Esophagus muscularis mucosa (tissue), 4 donors: ENCODE measurements around the gene OR11G2. TPM values are rescaled to one million over a fixed set of nuclear protein-coding genes. Genes with fewer than 3 reads are reported as not detected.
"Not testable (repeated sequence)": the region's sequence is repeated elsewhere in the genome, so short reads cannot be mapped to it uniquely, and the experiment has no call there.

Source experiments
- DNase-seq: peaks from one replicate; pipeline ENCODE4 v3.0.0-alpha.2; 2017; ENCODE audit errors: extremely low spot score
- H3K27ac ChIP-seq, 4 donors: fragments of 200-600 bp; sonication (generic); replicated peaks in 1 of 4; 1 replicate in 3 of 4; 2 replicates in 1 of 4; pipeline ENCODE4 v1.5.1; 2016 to 2019; ENCODE audit warnings: mild to moderate bottlenecking in 1 of 4
- H3K27me3 ChIP-seq, 4 donors: fragments of 200-600 bp; sonication (generic); one replicate each; pipeline versions ENCODE4 v1.5.1 to v1.6.0; 2016 to 2019
- H3K36me3 ChIP-seq, 4 donors: fragments of 200-600 bp; sonication (generic); one replicate each; pipeline ENCODE4 v1.5.1; 2016 to 2019
- H3K4me1 ChIP-seq, 4 donors: fragments of 200-600 bp; sonication (generic); one replicate each; pipeline ENCODE4 v1.5.1; 2016 to 2019
- H3K4me3 ChIP-seq, 4 donors: fragments of 200-600 bp; sonication (generic); 1 replicate in 2 of 4; 2 replicates in 2 of 4; pipeline ENCODE4 v1.5.1; 2016 to 2019; ENCODE audit warnings: mild to moderate bottlenecking in 4 of 4, moderate library complexity in 1 of 4
- H3K9me3 ChIP-seq, 4 donors: fragments of 200-600 bp; sonication (generic); 1 replicate in 3 of 4; 2 replicates in 1 of 4; pipeline ENCODE4 v1.5.1; 2016 to 2019
- EP300 ChIP-seq: sonication (generic); formaldehyde crosslinking; IDR thresholded peaks from one replicate; pipeline ENCODE4 v1.6.1; 2017; ENCODE audit warnings: antibody characterized with exemption
- POLR2A ChIP-seq: fragments of 450-650 bp; IDR thresholded peaks from one replicate; pipeline ENCODE4 v1.6.1; 2017; ENCODE audit warnings: antibody characterized with exemption, moderate library complexity, mild to moderate bottlenecking, low read depth
- POLR2AphosphoS5 ChIP-seq, 2 donors: sonication (generic); formaldehyde crosslinking; IDR thresholded peaks; one replicate each; pipeline ENCODE4 v1.6.1; 2017; ENCODE audit warnings: antibody characterized with exemption in 2 of 2
- WGBS: methylation state at CpG from one replicate; pipeline ENCODE4 v1.1.5; 2018; 5-methylcytosine and 5-hydroxymethylcytosine counted together
- intact Hi-C: fragments of 100-400 bp; cut with DNase I; formaldehyde crosslinking; loops from one replicate; pipeline ENCODE4 v1.15.1; 2023
- total RNA-seq, 4 donors: library from RNA; depleted of rRNA; stranded (reverse); fragments of >200 nt; gene quantifications; one replicate each; pipeline versions ENCODE4 v1.1.0 to v1.2.1, GENCODE V29; 2016
- TF ChIP-seq, protein P1 (sequence below), 3 experiments: fragments of 200-600 bp in 2 of 3; fragments of 450-650 bp in 1 of 3; sonication (generic) in 2 of 3; IDR thresholded peaks; one replicate each; pipeline ENCODE4 v1.5.1; 2017 to 2019; ENCODE audit warnings: antibody characterized with exemption in 3 of 3, mild to moderate bottlenecking in 2 of 3, moderate library complexity in 1 of 3

The OR11G2 gene, protein sequence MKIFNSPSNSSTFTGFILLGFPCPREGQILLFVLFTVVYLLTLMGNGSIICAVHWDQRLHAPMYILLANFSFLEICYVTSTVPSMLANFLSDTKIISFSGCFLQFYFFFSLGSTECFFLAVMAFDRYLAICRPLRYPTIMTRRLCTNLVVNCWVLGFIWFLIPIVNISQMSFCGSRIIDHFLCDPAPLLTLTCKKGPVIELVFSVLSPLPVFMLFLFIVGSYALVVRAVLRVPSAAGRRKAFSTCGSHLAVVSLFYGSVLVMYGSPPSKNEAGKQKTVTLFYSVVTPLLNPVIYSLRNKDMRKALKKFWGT
- total RNA-seq = not detected

DNA sequence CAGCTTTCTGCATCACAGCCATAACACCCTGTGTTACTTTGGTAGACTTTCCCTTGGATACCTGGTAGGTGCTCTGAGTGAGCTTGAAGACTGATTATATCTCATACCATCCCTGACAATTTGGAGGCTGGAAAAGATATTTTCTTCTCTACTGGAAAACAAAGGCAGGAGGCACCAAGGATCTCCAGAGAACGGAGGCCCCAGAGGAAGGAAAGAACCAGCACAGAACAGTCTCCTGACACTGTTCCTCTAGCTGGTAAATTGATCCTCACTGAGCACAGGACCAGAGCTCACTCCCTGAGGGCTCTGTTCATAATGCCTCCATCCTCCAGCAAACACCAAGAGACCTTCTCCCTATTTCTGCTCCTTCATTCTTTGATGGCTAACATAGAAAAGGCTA is at the start of gene OR11G2:
Gene OR11G2, plus strand, starts transcription at position 301 of the 400 bp plus-strand sequence. CDS start 6,542 bp downstream, outside the sequence.
- WGBS = 42% methylated on average over 1 of the region's 1 CpG
- no peak within 1 kb of the TSS for H3K27ac ChIP-seq
- H3K4me1 ChIP-seq = no peaks in the 10 kb centered on the region
- H3K27me3 ChIP-seq = no peaks in the 10 kb centered on the region
- no peaks in the 10 kb centered on the region for H3K36me3 ChIP-seq
- TF ChIP-seq POLR2A (no peak), EP300 (no peak), POLR2AphosphoS5 (IDR thresholded peaks at IDR 0.05) (no peak)
- TF ChIP-seq, protein P1, sequence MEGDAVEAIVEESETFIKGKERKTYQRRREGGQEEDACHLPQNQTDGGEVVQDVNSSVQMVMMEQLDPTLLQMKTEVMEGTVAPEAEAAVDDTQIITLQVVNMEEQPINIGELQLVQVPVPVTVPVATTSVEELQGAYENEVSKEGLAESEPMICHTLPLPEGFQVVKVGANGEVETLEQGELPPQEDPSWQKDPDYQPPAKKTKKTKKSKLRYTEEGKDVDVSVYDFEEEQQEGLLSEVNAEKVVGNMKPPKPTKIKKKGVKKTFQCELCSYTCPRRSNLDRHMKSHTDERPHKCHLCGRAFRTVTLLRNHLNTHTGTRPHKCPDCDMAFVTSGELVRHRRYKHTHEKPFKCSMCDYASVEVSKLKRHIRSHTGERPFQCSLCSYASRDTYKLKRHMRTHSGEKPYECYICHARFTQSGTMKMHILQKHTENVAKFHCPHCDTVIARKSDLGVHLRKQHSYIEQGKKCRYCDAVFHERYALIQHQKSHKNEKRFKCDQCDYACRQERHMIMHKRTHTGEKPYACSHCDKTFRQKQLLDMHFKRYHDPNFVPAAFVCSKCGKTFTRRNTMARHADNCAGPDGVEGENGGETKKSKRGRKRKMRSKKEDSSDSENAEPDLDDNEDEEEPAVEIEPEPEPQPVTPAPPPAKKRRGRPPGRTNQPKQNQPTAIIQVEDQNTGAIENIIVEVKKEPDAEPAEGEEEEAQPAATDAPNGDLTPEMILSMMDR (IDR thresholded peaks at IDR 0.05) = no peak
- intact Hi-C loops = no loop called here
- H3K4me3 ChIP-seq = no peak within 1 kb of the TSS
- no peaks in the 10 kb centered on the region for H3K9me3 ChIP-seq
- DNase-seq = no peak

GRCh38 chr14:20143911-20144310 is 46.8 kb upstream of the OR11G2 start:
- H3K9me3 ChIP-seq = no peaks in the 10 kb centered on the region
- H3K36me3 ChIP-seq = no peaks in the 10 kb centered on the region
- no peak for DNase-seq
- intact Hi-C loops = no loop called here
- H3K4me1 ChIP-seq = no peaks in the 10 kb centered on the region
- no peak for TF ChIP-seq POLR2A
- TF ChIP-seq, protein P1 (IDR thresholded peaks at IDR 0.05) = no peak
- TF ChIP-seq POLR2AphosphoS5 (IDR thresholded peaks at IDR 0.05) = no peak
- no peak for TF ChIP-seq EP300
- 30% methylated on average over 7 of the region's 7 CpGs for WGBS
- H3K27me3 ChIP-seq = no peaks in the 10 kb centered on the region
- no peak overlapping the region for H3K27ac ChIP-seq
- H3K4me3 ChIP-seq = no peak overlapping the region

GRCh38 chr14:20144820-20145219 is 45.9 kb upstream of the OR11G2 start:
- Histone ChIP-seq H3K27me3 (no peaks in the 10 kb centered on the region), H3K27ac (no peak overlapping the region), H3K36me3 (no peaks in the 10 kb centered on the region), H3K4me3 (no peak overlapping the region), H3K4me1 (no peaks in the 10 kb centered on the region), H3K9me3 (peaks cover 0 to 8% (median 2%) of the 10 kb centered on the region in 4 donors)
- 38% methylated on average over 1 of the region's 1 CpG for WGBS
- intact Hi-C loops = no loop called here
- no peak for TF ChIP-seq POLR2A
- TF ChIP-seq EP300 = no peak
- no peak for TF ChIP-seq POLR2AphosphoS5 (IDR thresholded peaks at IDR 0.05)
- TF ChIP-seq, protein P1 (IDR thresholded peaks at IDR 0.05) = no peak
- DNase-seq = no peak

DNA sequence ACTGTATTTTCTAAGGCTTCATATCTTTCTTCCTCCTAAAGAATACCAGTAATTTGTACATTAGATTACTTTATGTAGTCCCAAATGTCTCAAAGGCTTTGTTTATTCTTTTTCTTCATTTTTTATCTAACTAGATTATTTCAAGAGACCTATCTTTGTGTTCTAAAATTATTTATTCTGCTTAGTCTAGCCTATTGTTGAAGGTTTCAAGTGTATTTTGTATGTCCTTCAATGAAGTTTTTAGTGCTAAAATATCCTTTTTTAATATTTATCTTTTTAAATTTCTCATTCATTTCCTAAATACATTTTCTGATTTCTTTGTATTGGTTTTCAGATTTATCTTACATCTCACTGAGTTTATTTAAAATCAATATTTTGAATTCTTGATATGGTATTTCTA is 26.2 kb upstream of the OR11G2 start:
- DNase-seq = no peak
- no peak overlapping the region for H3K27ac ChIP-seq
- TF ChIP-seq, protein P1 (IDR thresholded peaks at IDR 0.05) = no peak
- TF ChIP-seq POLR2AphosphoS5 (IDR thresholded peaks at IDR 0.05) (no peak), EP300 (no peak), POLR2A (no peak)
- peaks cover 0 to 23% (median 18%) of the 10 kb centered on the region in 4 donors for H3K9me3 ChIP-seq
- no peaks in the 10 kb centered on the region for H3K27me3 ChIP-seq
- intact Hi-C loops = no loop called here
- H3K4me3 ChIP-seq = no peak overlapping the region
- no peaks in the 10 kb centered on the region for H3K4me1 ChIP-seq
- H3K36me3 ChIP-seq = no peaks in the 10 kb centered on the region

GRCh38 chr14:20167091-20167490 is 23.6 kb upstream of the OR11G2 start:
- H3K4me1 ChIP-seq = no peaks in the 10 kb centered on the region
- H3K4me3 ChIP-seq = no peak overlapping the region
- no peak for DNase-seq
- H3K27me3 ChIP-seq = no peaks in the 10 kb centered on the region
- H3K9me3 ChIP-seq = peaks cover 0 to 23% (median 18%) of the 10 kb centered on the region in 4 donors
- H3K36me3 ChIP-seq = no peaks in the 10 kb centered on the region
- TF ChIP-seq POLR2A = no peak
- no peak for TF ChIP-seq EP300
- TF ChIP-seq, protein P1 (IDR thresholded peaks at IDR 0.05) = no peak
- no peak for TF ChIP-seq POLR2AphosphoS5 (IDR thresholded peaks at IDR 0.05)
- intact Hi-C loops = no loop called here
- H3K27ac ChIP-seq = no peak overlapping the region

- H3K4me3 ChIP-seq, H3K4me1 ChIP-seq, H3K27me3 ChIP-seq, H3K27ac ChIP-seq, DNase-seq, H3K36me3 ChIP-seq, intact Hi-C loops: not testable (repeated sequence)
- peaks cover 0 to 12% (median 7%) of the 10 kb centered on the region in 4 donors for H3K9me3 ChIP-seq
Observed at GRCh38 chr14:20169852-20170251, 20.8 kb upstream of the OR11G2 start.

GRCh38 chr14:20174205-20174604 is 16.5 kb upstream of the OR11G2 start:
- H3K36me3 ChIP-seq, H3K4me1 ChIP-seq, H3K27me3 ChIP-seq, H3K27ac ChIP-seq, H3K9me3 ChIP-seq, intact Hi-C loops, DNase-seq, H3K4me3 ChIP-seq: not testable (repeated sequence)
